Activated B cell treated with CpG ODN at 0.5 μM for 24 hours (primary cell): Measurements from ENCODE around the gene SHC1. TPM values are rescaled to one million over a fixed set of nuclear protein-coding genes. Genes with fewer than 3 reads are reported as not detected.
A peak's percentile ranks its signal among the peaks of the same experiment; 100 is the strongest.

Experiments
- ATAC-seq: fragments of 200-7000 bp; cut with Tn5 transposase; one replicate; pipeline ENCODE4 v1.10.0; 2021; ENCODE audit warnings: low read depth, mild to moderate bottlenecking, moderate library complexity
- CTCF ChIA-PET: fragments of 350-600 bp; sonication (Branson Sonifier 250); formaldehyde crosslinking; loops from one replicate; lab custom pipeline; 2021; ENCODE audit warnings: antibody characterized with exemption; lab: Charles Lee
- POLR2A ChIA-PET: fragments of 350-600 bp; sonication (Branson Sonifier 250); formaldehyde crosslinking; loops from one replicate; lab custom pipeline; 2021; ENCODE audit warnings: antibody characterized with exemption; lab: Charles Lee
- DNase-seq: peaks from one replicate; pipeline ENCODE4 v3.0.0; 2022
- H3K27ac Mint-ChIP-seq: one replicate; pipeline ENCODE4 v1.8.0; 2020; ENCODE audit warnings: mixed read lengths
- H3K27me3 Mint-ChIP-seq: one replicate; pipeline ENCODE4 v1.8.0; 2021; ENCODE audit warnings: mixed read lengths
- H3K36me3 Mint-ChIP-seq: one replicate; pipeline ENCODE4 v1.8.0; 2021; ENCODE audit warnings: low read depth, mixed read lengths
- H3K4me1 Mint-ChIP-seq: one replicate; pipeline ENCODE4 v1.8.0; 2021; ENCODE audit warnings: mixed read lengths
- H3K4me3 Mint-ChIP-seq: one replicate; pipeline ENCODE4 v1.8.0; 2020; ENCODE audit warnings: mild to moderate bottlenecking, mixed read lengths
- H3K9me3 Mint-ChIP-seq: one replicate; pipeline ENCODE4 v1.8.0; 2020; ENCODE audit warnings: mixed read lengths
- intact Hi-C: fragments of 100-400 bp; cut with micrococcal nuclease; formaldehyde crosslinking; loops from one replicate; pipeline ENCODE4 v1.15.1; 2024
- total RNA-seq: library from RNA; stranded (reverse); gene quantifications from 2 replicates; pipeline ENCODE4 v1.2.3, GENCODE V29; 2022
- TF ChIP-seq, protein P1 (sequence below): fragments of 200-600 bp; IDR thresholded peaks from one replicate; pipeline ENCODE4 v1.8.0; 2022; ENCODE audit warnings: antibody characterized with exemption, mild to moderate bottlenecking

The SHC1 gene
- total RNA-seq, 1 donor from 2014 or later: 60.9 TPM

DNA sequence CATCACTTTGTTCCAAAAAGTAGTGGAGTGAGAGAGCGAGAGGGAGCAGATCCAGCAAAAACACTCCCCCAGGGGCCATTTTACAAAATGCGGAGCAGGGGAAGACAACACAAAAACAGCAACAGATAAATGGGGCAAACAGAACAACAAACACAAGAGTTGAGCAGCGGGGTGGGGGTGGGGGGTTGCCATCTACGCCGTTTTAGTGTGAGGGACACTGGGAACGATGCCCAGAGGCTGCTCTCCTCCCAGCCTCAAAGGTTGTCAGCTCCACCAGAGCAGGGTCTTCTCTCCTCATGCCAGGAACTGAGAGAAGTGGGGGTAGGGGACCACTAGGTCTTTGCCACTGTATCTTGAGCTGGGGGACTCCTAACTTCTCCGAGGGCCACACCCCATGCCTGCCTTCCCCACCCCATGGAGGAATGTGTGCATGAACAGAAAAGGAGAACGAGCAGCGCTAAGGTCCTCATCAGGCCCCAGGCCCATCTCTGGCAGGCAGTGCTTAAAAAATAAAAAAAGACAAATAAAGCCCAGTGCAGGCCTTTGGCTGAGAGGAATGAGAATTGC, 13.4 kb downstream of the SHC1 start:
- no peak overlapping the region for H3K4me3 Mint-ChIP-seq
- ATAC-seq (no peak), DNase-seq (no peak)
- peaks cover 72% of the 10 kb centered on the region for H3K4me1 Mint-ChIP-seq
- TF ChIP-seq, protein P1, sequence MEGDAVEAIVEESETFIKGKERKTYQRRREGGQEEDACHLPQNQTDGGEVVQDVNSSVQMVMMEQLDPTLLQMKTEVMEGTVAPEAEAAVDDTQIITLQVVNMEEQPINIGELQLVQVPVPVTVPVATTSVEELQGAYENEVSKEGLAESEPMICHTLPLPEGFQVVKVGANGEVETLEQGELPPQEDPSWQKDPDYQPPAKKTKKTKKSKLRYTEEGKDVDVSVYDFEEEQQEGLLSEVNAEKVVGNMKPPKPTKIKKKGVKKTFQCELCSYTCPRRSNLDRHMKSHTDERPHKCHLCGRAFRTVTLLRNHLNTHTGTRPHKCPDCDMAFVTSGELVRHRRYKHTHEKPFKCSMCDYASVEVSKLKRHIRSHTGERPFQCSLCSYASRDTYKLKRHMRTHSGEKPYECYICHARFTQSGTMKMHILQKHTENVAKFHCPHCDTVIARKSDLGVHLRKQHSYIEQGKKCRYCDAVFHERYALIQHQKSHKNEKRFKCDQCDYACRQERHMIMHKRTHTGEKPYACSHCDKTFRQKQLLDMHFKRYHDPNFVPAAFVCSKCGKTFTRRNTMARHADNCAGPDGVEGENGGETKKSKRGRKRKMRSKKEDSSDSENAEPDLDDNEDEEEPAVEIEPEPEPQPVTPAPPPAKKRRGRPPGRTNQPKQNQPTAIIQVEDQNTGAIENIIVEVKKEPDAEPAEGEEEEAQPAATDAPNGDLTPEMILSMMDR: no peak
- H3K27ac Mint-ChIP-seq: no peak overlapping the region
- ChIA-PET POLR2A (interaction anchor here (0.7 to 2.1 kb wide), 2 partner anchors 17 to 21 kb away, joined by 3 to 22 read pairs; partner anchors contain the start of genes CKS1B and PMVK), CTCF (interaction anchor here (0.8 to 1.4 kb wide), 2 partner anchors 42 to 397 kb away, joined by 3 to 7 read pairs; no protein-coding TSS in a partner anchor)
- no peaks in the 10 kb centered on the region for H3K27me3 Mint-ChIP-seq
- H3K36me3 Mint-ChIP-seq: peaks cover 23% of the 10 kb centered on the region
- intact Hi-C loops: loop anchor here (5.0 kb wide), 1 partner anchor 400 kb away; the partner anchor contains the start of gene UBE2Q1
- H3K9me3 Mint-ChIP-seq: no peaks in the 10 kb centered on the region

DNA sequence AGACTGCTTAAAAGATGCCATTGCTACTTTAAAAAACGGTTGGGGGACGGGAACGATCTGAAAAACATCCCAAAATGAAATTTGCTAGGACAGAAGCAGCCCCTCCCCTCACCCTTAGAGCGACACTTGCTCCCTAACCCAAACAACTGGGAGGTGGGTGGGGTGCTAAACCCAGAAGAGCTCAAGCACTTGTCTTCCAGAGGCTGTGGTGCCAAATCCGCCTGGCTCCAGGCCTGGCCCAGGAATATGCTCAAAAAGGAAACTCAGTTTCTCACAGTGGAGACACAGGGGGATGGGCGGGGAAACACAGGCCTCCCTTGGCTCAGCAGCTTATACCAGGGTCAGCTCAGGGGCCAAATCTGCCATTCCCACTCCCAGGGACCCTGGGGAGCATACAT, 14.0 kb downstream of the SHC1 start:
- DNase-seq (no peak), ATAC-seq (no peak)
- Mint-ChIP-seq H3K4me3 (peak overlapping the region; percentile 91), H3K27me3 (no peaks in the 10 kb centered on the region), H3K9me3 (no peaks in the 10 kb centered on the region), H3K36me3 (peaks cover 22% of the 10 kb centered on the region), H3K4me1 (peaks cover 77% of the 10 kb centered on the region), H3K27ac (peak overlapping the region; percentile 93)
- ChIA-PET CTCF (interaction anchor here (0.8 to 2.3 kb wide), 6 partner anchors 20 to 397 kb away, joined by 3 to 11 read pairs (median 6); partner anchors contain the start of genes ADAM15 and PMVK), POLR2A (interaction anchor here (1.0 to 6.8 kb wide), 11 partner anchors 10 to 571 kb away, joined by 3 to 52 read pairs (median 7); partner anchors contain the start of genes CKS1B, FLAD1, KCNN3 and PMVK)
- intact Hi-C loops: loop anchor here (1.0 to 5.0 kb wide), 2 partner anchors 19 to 399 kb away; partner anchors contain the start of gene UBE2Q1
- TF ChIP-seq, protein P1: no peak

DNA sequence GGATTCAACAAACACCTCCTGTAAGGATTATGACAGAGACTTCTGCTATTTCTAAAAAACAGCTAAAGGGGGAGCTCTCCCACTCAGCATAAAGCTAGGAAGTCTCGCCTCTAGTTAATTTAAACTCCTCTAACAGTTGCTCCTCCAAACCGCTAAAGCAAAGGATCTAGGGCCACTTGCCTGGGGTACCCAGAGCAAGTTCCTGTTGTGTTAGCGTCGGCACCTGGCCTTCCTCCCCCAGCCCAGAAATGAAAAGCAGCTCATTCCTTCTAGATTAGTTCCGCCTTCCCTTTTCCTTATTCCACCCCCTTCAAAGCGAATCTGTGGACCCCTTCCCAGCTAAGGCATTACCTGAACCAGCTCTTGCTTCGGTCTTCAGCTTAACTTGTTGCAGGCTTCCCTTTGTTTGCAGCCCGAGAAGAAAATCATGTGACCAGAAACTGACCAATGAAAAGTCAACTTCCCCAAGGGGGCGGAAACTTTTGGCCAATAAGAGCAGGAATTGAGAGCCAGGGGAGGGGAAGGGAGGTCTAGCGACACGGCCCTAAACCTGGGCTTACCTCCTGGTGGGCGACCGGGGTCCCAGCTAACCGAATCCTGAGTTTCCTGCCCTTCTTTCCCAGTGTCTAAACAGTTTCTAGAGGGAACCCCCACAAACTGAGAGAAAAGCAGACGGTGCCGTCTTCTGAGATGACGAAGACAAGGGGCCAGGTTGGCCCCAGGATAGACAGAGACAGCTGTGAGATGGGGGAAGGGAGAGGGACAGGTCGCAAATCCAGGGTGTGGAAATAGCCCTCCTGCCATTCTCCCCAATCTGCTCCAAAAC, 14.6 kb downstream of the SHC1 start, which contains the start of gene PBXIP1:
Gene PBXIP1, minus strand, starts transcription at position 382 of the 826 bp plus-strand sequence. CDS start 2,378 bp downstream, outside the sequence.
- Mint-ChIP-seq H3K9me3 (no peaks in the 10 kb centered on the region), H3K36me3 (peaks cover 20% of the 10 kb centered on the region)
- intact Hi-C loops: loop anchor here (1.0 to 5.0 kb wide), 4 partner anchors 18 to 399 kb away; partner anchors contain the start of genes CKS1B and UBE2Q1

GRCh38 chr1:154955039-154955717, 15.4 kb downstream of the SHC1 start:
- Mint-ChIP-seq H3K27ac (peak overlapping the region; percentile 93), H3K36me3 (peaks cover 24% of the 10 kb centered on the region), H3K9me3 (no peaks in the 10 kb centered on the region), H3K27me3 (no peaks in the 10 kb centered on the region), H3K4me1 (peaks cover 79% of the 10 kb centered on the region), H3K4me3 (peak overlapping the region; percentile 91)
- ATAC-seq (peak; percentile 63), DNase-seq (no peak)
- ChIA-PET POLR2A (interaction anchor here (0.5 to 6.8 kb wide), 16 partner anchors 11 to 570 kb away, joined by 3 to 52 read pairs (median 6); partner anchors contain the start of genes CKS1B, FLAD1, KCNN3 and KRTCAP2), CTCF (interaction anchor here (0.9 to 2.3 kb wide), 6 partner anchors 19 to 96 kb away, joined by 3 to 11 read pairs (median 7); partner anchors contain the start of genes ADAM15 and PMVK)
- TF ChIP-seq, protein P1: no peak
- intact Hi-C loops: loop anchor here (1.0 to 5.0 kb wide), 3 partner anchors 19 to 398 kb away; partner anchors contain the start of genes CKS1B and UBE2Q1

More for the DNA sequence above, 14.6 kb downstream of the SHC1 start, which contains the start of gene PBXIP1:
- ATAC-seq: peak; percentile 72
- H3K4me1 Mint-ChIP-seq: peaks cover 81% of the 10 kb centered on the region
- ChIA-PET POLR2A (interaction anchor here (0.6 to 6.8 kb wide), 15 partner anchors 10 to 570 kb away, joined by 3 to 52 read pairs (median 6); partner anchors contain the start of genes CKS1B, FLAD1, KCNN3 and KRTCAP2), CTCF (interaction anchor here (0.7 to 2.3 kb wide), 8 partner anchors 20 to 396 kb away, joined by 3 to 11 read pairs (median 6); partner anchors contain the start of genes ADAM15 and PMVK)
- H3K4me3 Mint-ChIP-seq: peak within 1 kb of the TSS; percentile 91
- TF ChIP-seq, protein P1: no peak
- DNase-seq: peak; percentile 52
- H3K27me3 Mint-ChIP-seq: no peaks in the 10 kb centered on the region
- H3K27ac Mint-ChIP-seq: peak within 1 kb of the TSS; percentile 93
